Measurements from ENCODE around the gene SAMD1. TPM values are rescaled to one million over a fixed set of nuclear protein-coding genes. Genes with fewer than 3 reads are reported as not detected.

The SAMD1 gene
- total RNA-seq, 2 experiments from 2014 or later, result 29.4 to 30.1 TPM

- peaks cover 28 to 32% of the 10 kb centered on the region in 2 experiments for H3K27me3 ChIP-seq (ENCODE audit: control insufficient read depth in 1 of 2, insufficient read depth in 2 of 2, low read length in 2 of 2)
- POLR2A ChIA-PET, result interaction anchor here (0.9 to 3.3 kb wide), 4 partner anchors 15 to 156 kb away, joined by 3 to 9 read pairs (median 4); partner anchors contain the start of genes IL27RA and RFX1
These were observed 32.1 kb downstream of the SAMD1 start for GRCh38 chr19:14058182-14059092.

GRCh38 chr19:14056741-14057356 lies 33.7 kb downstream of the SAMD1 start:
- peaks cover 28 to 32% of the 10 kb centered on the region in 2 experiments for H3K27me3 ChIP-seq (ENCODE audit: control insufficient read depth in 1 of 2, insufficient read depth in 2 of 2, low read length in 2 of 2)
- POLR2A ChIA-PET, result interaction anchor here (0.6 to 3.3 kb wide), 6 partner anchors 11 to 440 kb away, joined by 3 to 9 read pairs (median 3); partner anchors contain the start of genes DCAF15 and IL27RA
- intact Hi-C loops (cut with DNase I, micrococcal nuclease), result no loop called here

More at GRCh38 chr19:14058182-14059092, 32.1 kb downstream of the SAMD1 start:
- Mint-ChIP-seq H3K27me3 (peaks cover 34% of the 10 kb centered on the region), H3K27ac (no peak overlapping the region), H3K9me3 (no peaks in the 10 kb centered on the region), H3K4me1 (ENCODE audit: low read depth) (peaks cover 16% of the 10 kb centered on the region), H3K4me3 (peak overlapping the region; percentile 58), H3K36me3 (ENCODE audit: low read depth) (peaks cover 9% of the 10 kb centered on the region)
- H3K4me1 ChIP-seq (ENCODE audit: insufficient read depth, low read length), result peaks cover 24% of the 10 kb centered on the region
- H3K4me3 ChIP-seq (ENCODE audit: low read length), result no peak overlapping the region
- DNase-seq, result no peak
- H3K9me3 ChIP-seq (ENCODE audit: control insufficient read depth in 1 of 2, insufficient read depth in 1 of 2, low read length in 2 of 2), result peaks cover 0 to 7% of the 10 kb centered on the region in 2 experiments
- no peak overlapping the region for H3K27ac ChIP-seq (ENCODE audit: low read depth in 1 of 2, low read length in 2 of 2)
- CTCF ChIA-PET, result interaction anchor here (0.6 to 2.1 kb wide), 15 partner anchors 9 to 178 kb away, joined by 3 to 17 read pairs (median 4); partner anchors contain the start of genes ASF1B, DCAF15, IL27RA and MISP3
- no peaks in the 10 kb centered on the region for H3K36me3 ChIP-seq (ENCODE audit: insufficient read depth, low read length)
- ATAC-seq (ENCODE audit: poor library complexity), result no peak
- intact Hi-C loops (cut with DNase I, micrococcal nuclease), result no loop called here
- TF ChIP-seq, protein P1, sequence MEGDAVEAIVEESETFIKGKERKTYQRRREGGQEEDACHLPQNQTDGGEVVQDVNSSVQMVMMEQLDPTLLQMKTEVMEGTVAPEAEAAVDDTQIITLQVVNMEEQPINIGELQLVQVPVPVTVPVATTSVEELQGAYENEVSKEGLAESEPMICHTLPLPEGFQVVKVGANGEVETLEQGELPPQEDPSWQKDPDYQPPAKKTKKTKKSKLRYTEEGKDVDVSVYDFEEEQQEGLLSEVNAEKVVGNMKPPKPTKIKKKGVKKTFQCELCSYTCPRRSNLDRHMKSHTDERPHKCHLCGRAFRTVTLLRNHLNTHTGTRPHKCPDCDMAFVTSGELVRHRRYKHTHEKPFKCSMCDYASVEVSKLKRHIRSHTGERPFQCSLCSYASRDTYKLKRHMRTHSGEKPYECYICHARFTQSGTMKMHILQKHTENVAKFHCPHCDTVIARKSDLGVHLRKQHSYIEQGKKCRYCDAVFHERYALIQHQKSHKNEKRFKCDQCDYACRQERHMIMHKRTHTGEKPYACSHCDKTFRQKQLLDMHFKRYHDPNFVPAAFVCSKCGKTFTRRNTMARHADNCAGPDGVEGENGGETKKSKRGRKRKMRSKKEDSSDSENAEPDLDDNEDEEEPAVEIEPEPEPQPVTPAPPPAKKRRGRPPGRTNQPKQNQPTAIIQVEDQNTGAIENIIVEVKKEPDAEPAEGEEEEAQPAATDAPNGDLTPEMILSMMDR (IDR thresholded peaks at IDR 0.05), result no peak

More at GRCh38 chr19:14056741-14057356, 33.7 kb downstream of the SAMD1 start:
- Mint-ChIP-seq H3K27ac (no peak overlapping the region), H3K27me3 (peaks cover 34% of the 10 kb centered on the region), H3K4me3 (peak overlapping the region; percentile 34), H3K4me1 (ENCODE audit: low read depth) (peaks cover 20% of the 10 kb centered on the region), H3K9me3 (no peaks in the 10 kb centered on the region), H3K36me3 (ENCODE audit: low read depth) (peaks cover 22% of the 10 kb centered on the region)
- peaks cover 13% of the 10 kb centered on the region for H3K36me3 ChIP-seq (ENCODE audit: insufficient read depth, low read length)
- ATAC-seq (ENCODE audit: poor library complexity), result no peak
- no peak overlapping the region for H3K27ac ChIP-seq (ENCODE audit: low read depth in 1 of 2, low read length in 2 of 2)
- DNase-seq, result no peak
- TF ChIP-seq, protein P1 (IDR thresholded peaks at IDR 0.05), result no peak
- no peak overlapping the region for H3K4me3 ChIP-seq (ENCODE audit: low read length)
- H3K9me3 ChIP-seq (ENCODE audit: control insufficient read depth in 1 of 2, insufficient read depth in 1 of 2, low read length in 2 of 2), result peaks cover 0 to 15% of the 10 kb centered on the region in 2 experiments
- CTCF ChIA-PET, result interaction anchor here (1.1 to 1.6 kb wide), 3 partner anchors 8 to 80 kb away, joined by 3 to 8 read pairs (median 5); partner anchors contain the start of genes ASF1B and MISP3
- H3K4me1 ChIP-seq (ENCODE audit: insufficient read depth, low read length), result peaks cover 24% of the 10 kb centered on the region
